HG02884 (cell line): ENCODE data around the gene HOXB1.
"Not testable (repeated sequence)": the region's sequence is repeated elsewhere in the genome, so short reads cannot be mapped to it uniquely, and the experiment has no call there.

Experiments used
- ATAC-seq: cut with Tn5 transposase; IDR thresholded peaks from one replicate; pipeline ENCODE4 v1.9.1; 2021; ENCODE audit warnings: mild to moderate bottlenecking, moderate library complexity; ENCODE audit not compliant: unreplicated experiment

Gene HOXB1

GRCh38 chr17:48499735-48500434 is 30.9 kb downstream of the HOXB1 start:
- no peak for ATAC-seq

DNA sequence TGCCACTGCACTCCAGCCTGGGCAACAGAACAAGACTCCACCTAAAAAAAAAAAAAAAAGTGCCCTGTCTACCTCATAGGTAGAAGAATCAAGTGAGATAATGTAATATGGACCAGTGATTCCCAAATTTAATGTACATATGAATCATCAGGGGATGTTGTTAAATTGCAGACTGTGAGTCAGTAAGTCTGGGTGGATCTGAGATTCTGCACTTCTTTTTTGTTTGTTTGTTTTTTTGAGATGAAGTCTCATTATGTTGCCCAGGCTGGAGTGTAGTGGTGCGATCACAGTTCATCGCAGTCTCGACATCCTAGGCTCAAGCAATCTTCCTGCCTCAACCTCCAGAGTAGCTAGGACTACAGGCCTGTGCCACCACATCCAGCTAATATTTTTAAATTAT is 31.6 kb downstream of the HOXB1 start:
- no peak for ATAC-seq

DNA sequence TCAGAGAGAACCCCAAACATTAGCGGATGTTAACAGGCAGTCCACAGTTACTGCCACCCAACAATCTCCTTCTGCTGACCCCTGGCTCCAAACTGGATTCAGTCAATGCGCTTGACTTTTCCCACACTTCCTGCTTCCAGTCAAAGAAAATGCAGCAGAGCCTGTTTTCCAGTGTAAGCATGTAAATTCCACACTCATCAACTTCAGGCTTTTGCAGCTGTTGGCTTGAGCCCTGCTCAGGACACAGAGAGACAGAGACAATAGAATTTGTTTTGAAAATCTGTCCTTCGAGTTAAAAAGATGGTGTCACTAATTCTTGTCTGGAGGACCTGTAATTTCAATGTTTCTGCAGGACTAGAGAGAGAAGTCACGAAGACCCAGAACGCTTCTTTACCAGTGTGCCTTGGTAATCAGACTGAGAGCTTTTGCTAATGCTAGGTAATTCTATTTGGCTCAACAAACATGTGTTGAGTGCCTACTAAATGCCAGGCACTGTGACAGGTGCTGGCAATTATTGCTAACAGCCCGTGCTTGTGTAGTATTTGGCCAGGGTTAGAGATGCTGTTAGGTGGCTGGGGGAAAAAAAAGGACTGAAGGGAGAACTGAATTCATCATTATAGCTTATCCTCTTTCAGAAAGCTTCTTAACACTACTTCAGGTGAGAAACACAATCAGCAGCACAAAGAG is 32.5 kb downstream of the HOXB1 start:
- ATAC-seq = no peak

DNA sequence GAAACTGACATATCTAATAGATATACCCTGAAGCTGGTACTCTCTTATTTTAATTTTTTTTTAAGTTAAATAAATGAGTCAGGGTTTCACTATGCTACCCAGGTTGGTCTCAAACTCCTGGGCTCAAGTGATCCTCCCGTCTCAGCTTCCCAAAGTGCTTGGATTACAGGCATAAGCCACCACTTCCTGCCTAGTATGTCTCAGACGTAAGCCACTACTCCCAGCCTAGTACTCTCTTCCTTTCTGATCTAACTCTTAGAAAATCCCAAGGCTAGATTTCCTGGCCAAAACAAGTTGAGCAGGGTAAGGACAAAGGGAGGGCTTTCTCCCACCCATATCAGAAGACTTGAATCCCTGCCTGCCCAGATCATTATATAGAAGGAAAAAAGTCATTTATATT is 33.7 kb downstream of the HOXB1 start:
- no peak for ATAC-seq

- no peak for ATAC-seq
Observed at GRCh38 chr17:48494335-48494734, 36.5 kb downstream of the HOXB1 start.

- no peak for ATAC-seq
Observed at GRCh38 chr17:48492401-48493298, 38.2 kb downstream of the HOXB1 start.

DNA sequence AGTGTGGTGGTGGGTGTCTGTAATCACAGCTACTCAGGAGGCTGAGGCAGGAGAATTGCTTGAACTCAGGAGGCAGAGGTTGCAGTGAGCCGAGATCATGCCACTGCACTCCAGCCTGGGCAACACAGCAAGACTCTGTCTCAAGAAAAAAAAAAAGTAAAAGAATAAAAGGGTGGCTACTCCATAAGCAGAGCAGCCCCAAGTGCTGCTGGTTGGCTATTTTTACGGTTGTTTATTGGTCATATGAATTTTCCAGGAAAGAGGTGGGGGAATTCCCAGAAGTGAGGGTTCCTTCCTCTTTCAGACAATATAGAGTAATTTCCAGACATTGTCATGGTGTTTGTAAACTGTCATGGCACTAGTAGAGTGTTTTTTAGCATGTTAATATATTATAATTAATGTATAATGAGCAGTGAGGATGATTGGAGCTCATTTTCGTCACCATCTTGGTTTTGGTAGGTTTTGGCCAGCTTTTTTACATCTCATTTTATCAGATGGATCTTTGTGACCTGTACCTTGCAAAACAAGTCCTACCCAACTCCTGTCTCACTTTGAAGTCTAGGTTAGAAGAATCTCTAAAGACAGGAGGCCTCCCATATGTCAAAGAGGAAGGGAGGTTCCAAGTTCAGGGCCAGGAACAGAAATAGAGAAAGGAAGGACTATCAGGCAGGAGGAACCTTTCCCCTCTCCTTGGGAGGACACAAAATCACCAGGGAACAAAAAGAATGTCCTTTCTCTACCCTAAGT is 39.1 kb downstream of the HOXB1 start:
- ATAC-seq = no peak

GRCh38 chr17:48490451-48490892 is 40.3 kb downstream of the HOXB1 start:
- ATAC-seq = no peak

GRCh38 chr17:48489781-48490180 is 41.0 kb downstream of the HOXB1 start:
- ATAC-seq = no peak

- ATAC-seq = no peak
Observed at GRCh38 chr17:48488548-48489106, 42.2 kb downstream of the HOXB1 start.

DNA sequence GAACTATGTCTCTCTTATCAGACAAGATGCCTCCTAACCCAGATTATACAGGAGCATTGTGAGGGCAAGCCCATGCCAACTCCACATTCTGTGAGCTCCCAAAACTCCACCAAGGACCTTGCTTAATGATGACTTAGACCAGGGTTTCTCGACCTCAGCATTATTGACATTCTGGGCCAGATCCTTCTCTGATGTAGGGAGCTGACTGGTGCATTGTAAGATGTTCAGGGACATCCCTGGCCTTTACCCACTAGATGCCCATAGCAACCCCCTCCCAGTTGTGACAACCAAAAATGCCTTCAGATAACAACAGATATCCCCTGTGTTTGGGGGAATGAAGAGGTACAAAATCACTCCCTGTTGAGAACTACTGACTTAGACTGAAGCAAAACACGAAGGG is 43.6 kb downstream of the HOXB1 start:
- ATAC-seq = no peak

- ATAC-seq = no peak
Observed at GRCh38 chr17:48486557-48486956, 44.3 kb downstream of the HOXB1 start.

DNA sequence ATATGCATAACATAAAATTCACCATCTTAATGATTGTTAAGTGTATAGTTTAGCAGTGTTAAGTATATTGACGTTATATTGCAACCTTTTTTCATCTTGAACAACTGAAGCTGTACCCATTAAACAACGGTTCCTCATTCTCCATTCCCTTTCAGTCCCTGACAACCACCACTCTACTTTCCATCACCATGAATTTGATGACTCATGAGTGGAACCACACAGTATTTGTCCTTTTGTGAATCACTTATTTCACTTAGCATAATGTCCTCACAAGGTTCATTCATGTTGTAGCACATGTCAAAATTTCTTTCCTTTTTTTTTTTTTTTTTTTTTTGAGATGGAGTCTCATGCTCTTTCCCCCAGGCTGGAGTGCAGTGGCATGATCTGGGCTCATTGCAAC is 46.0 kb downstream of the HOXB1 start:
- no peak for ATAC-seq

GRCh38 chr17:48484256-48484655 is 46.6 kb downstream of the HOXB1 start:
- no peak for ATAC-seq

- ATAC-seq = no peak
Observed at GRCh38 chr17:48483471-48484131, 47.2 kb downstream of the HOXB1 start.

GRCh38 chr17:48483004-48483403 is 47.8 kb downstream of the HOXB1 start:
- no peak for ATAC-seq

DNA sequence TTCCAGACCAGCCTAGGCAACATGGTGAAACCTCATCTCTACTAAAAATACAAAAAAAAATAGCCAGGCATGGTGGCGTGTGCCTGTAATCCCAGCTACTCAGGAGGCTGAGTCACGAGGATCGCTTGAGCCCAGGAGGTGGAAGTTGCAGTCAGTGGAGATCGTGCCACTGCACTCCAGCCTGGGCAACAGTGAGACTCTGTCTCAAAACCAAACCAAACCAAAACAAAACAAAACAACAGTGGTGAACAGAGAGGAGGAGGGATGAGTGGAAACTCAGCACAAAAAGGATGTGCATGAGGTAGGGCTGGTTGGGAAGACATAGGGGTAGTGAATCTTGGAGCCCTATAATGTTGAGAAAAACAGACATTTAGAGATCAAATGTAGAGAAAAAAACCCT is 48.5 kb downstream of the HOXB1 start:
- ATAC-seq = not testable (repeated sequence)

DNA sequence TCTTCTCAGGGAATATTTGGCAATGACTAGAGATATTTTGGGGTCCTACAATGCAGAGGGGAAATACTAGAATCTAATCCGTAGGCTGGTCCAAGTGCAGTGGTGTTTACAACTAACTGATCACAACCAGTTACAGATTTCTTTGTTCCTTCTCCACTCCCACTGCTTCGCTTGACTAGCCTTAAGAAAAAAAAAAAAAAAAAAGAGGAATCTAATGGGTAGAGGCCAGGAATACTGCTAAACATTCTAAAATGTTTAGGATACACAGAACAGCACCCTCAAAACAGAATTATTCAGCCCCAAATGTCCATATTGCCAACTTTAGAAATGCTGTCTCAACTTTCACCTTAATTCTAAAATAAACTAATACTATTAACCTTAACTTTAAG is 51.8 kb downstream of the HOXB1 start:
- ATAC-seq = no peak
